OCI-LY3 (cell line): ENCODE measurements around the gene EPHB6.

Experiments
- H2AFZ ChIP-seq: fragments of 200-600, 300-600 bp; shearing (Covaris generic); 2 replicates; pipeline ENCODE4 v1.6.0; 2014; ENCODE audit warnings: antibody characterized with exemption, low read depth, low read length
- H3K27ac ChIP-seq: fragments of 200-600, 300-600 bp; sonication (generic); 2 replicates; pipeline ENCODE4 v1.5.1; 2014; ENCODE audit warnings: mild to moderate bottlenecking, low read length, moderate library complexity, mixed read lengths
- H3K27me3 ChIP-seq: fragments of 200-600, 300-600 bp; sonication (generic); 2 replicates; pipeline ENCODE4 v1.6.1; 2014; ENCODE audit warnings: low read depth, low read length, mixed read lengths
- H3K36me3 ChIP-seq: fragments of 200-600, 300-600 bp; sonication (generic); replicated peaks from 2 replicates; pipeline ENCODE3; 2014; ENCODE audit warnings: low read depth, low read length, mixed read lengths
- H3K4me1 ChIP-seq: fragments of 300-600, 200-600 bp; sonication (generic); 2 replicates; pipeline ENCODE4 v1.6.1; 2014; ENCODE audit warnings: low read length, mixed read lengths
- H3K4me2 ChIP-seq: fragments of 200-600, 300-600 bp; sonication (generic); 2 replicates; pipeline ENCODE4 v1.6.1; 2014; ENCODE audit warnings: low read length, mixed read lengths
- H3K4me3 ChIP-seq: fragments of 300-600, 200-600 bp; sonication (generic); 2 replicates; pipeline ENCODE4 v1.5.1; 2014; ENCODE audit warnings: antibody characterized with exemption, mild to moderate bottlenecking, low read length, moderate library complexity
- H3K79me2 ChIP-seq: fragments of 300-600, 200-600 bp; shearing (Covaris generic); 2 replicates; pipeline ENCODE4 v1.6.1; 2014; ENCODE audit warnings: mild to moderate bottlenecking, low read length, mixed read lengths
- H3K9ac ChIP-seq: fragments of 300-600, 200-600 bp; shearing (Covaris generic); 2 replicates; pipeline ENCODE4 v1.6.0; 2014; ENCODE audit warnings: mild to moderate bottlenecking, low read length, moderate library complexity
- H3K9me3 ChIP-seq: fragments of 200-600, 300-600 bp; shearing (Covaris generic); 2 replicates; pipeline ENCODE4 v1.6.1; 2014; ENCODE audit warnings: low read length, mixed read lengths; ENCODE audit not compliant: insufficient read depth
- H4K20me1 ChIP-seq: fragments of 200-600, 300-600 bp; sonication (generic); 2 replicates; pipeline ENCODE4 v1.6.1; 2016; ENCODE audit warnings: low read length, mixed read lengths; ENCODE audit not compliant: insufficient read depth
- CTCF ChIP-seq: fragments of 200-600, 300-600 bp; sonication (generic); IDR thresholded peaks from 2 replicates; pipeline ENCODE4 v1.5.1; 2014; ENCODE audit warnings: antibody characterized with exemption, low read length, low read depth
- EZH2phosphoT487 ChIP-seq: fragments of 200-600 bp; shearing (Covaris generic); IDR thresholded peaks from 2 replicates; pipeline ENCODE4 v1.6.1; 2018; ENCODE audit warnings: antibody characterized with exemption, mixed run types, low read depth

Gene EPHB6

GRCh38 chr7:142914121-142914520 is 59.2 kb downstream of the EPHB6 start:
- Histone ChIP-seq H3K4me3 (no peak overlapping the region), H3K4me1 (no peaks in the 10 kb centered on the region), H3K79me2 (no peaks in the 10 kb centered on the region), H3K27me3 (peaks cover 67% of the 10 kb centered on the region), H3K4me2 (no peak overlapping the region), H3K9ac (no peak overlapping the region), H3K9me3 (no peaks in the 10 kb centered on the region), H4K20me1 (no peaks in the 10 kb centered on the region), H2AFZ (no peak overlapping the region), H3K27ac (no peak overlapping the region), H3K36me3 (no peaks in the 10 kb centered on the region)
- TF ChIP-seq CTCF (no peak), EZH2phosphoT487 (no peak)

- H3K4me3 ChIP-seq = no peak overlapping the region
- TF ChIP-seq EZH2phosphoT487 = no peak
- no peak for TF ChIP-seq CTCF
- no peak overlapping the region for H2AFZ ChIP-seq
- no peaks in the 10 kb centered on the region for H4K20me1 ChIP-seq
- no peak overlapping the region for H3K27ac ChIP-seq
- no peaks in the 10 kb centered on the region for H3K79me2 ChIP-seq
- H3K9me3 ChIP-seq = no peaks in the 10 kb centered on the region
- no peak overlapping the region for H3K4me2 ChIP-seq
- no peaks in the 10 kb centered on the region for H3K4me1 ChIP-seq
- H3K27me3 ChIP-seq = peaks cover 66% of the 10 kb centered on the region
- H3K9ac ChIP-seq = no peak overlapping the region
- H3K36me3 ChIP-seq = no peaks in the 10 kb centered on the region
Measured at GRCh38 chr7:142915315-142915714, 60.4 kb downstream of the EPHB6 start.

GRCh38 chr7:142916508-142916907 is 61.6 kb downstream of the EPHB6 start:
- H4K20me1 ChIP-seq = no peaks in the 10 kb centered on the region
- no peaks in the 10 kb centered on the region for H3K36me3 ChIP-seq
- H3K79me2 ChIP-seq = no peaks in the 10 kb centered on the region
- no peaks in the 10 kb centered on the region for H3K9me3 ChIP-seq
- TF ChIP-seq EZH2phosphoT487 (no peak), CTCF (no peak)
- no peak overlapping the region for H2AFZ ChIP-seq
- no peak overlapping the region for H3K9ac ChIP-seq
- no peak overlapping the region for H3K27ac ChIP-seq
- H3K4me1 ChIP-seq = no peaks in the 10 kb centered on the region
- peaks cover 54% of the 10 kb centered on the region for H3K27me3 ChIP-seq
- H3K4me3 ChIP-seq = no peak overlapping the region
- no peak overlapping the region for H3K4me2 ChIP-seq

GRCh38 chr7:142917447-142917846 is 62.6 kb downstream of the EPHB6 start:
- Histone ChIP-seq H3K9ac (no peak overlapping the region), H4K20me1 (no peaks in the 10 kb centered on the region), H3K27me3 (peaks cover 45% of the 10 kb centered on the region), H3K36me3 (no peaks in the 10 kb centered on the region), H3K27ac (no peak overlapping the region), H3K4me1 (no peaks in the 10 kb centered on the region), H3K4me2 (no peak overlapping the region), H2AFZ (no peak overlapping the region), H3K79me2 (no peaks in the 10 kb centered on the region), H3K9me3 (no peaks in the 10 kb centered on the region), H3K4me3 (no peak overlapping the region)
- no peak for TF ChIP-seq EZH2phosphoT487
- no peak for TF ChIP-seq CTCF
